Measurements from ENCODE around the gene TULP4.

DNA sequence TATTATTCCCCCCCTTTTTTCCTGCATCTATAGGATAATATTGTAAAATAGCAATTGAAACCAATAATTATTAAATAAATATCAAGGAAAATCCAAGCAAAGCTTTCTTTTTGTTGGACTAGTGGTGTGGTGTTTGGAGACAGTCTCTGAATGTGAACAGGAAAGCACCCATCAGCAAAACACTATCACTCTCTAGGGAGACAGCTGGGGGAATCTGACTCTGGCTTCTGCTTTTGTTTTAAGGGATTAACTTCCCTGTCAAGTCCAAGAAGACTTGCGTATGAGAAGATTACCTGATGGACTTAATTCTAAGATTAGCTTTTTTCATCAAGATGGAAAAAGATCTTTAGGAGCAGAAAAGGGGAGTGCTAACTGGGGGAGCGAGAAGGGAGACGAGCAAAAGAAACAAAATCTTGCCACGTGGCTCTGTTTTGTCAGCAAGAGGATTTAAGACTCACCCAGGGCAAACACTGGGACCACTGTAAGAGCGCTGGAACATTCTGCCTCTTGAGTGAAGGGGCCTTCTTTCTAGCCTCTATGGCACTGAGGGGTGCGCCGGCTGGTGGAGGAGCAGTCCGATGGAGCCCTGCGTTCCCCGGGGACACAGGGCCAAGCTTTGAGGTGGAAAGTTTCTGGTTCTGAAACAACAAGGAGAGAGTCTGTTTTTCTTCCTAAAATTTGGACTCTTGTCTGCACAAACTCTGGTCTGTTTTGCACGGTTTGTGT is 570 bp downstream of the TULP4 start:
- TF ChIP-seq, protein P1, sequence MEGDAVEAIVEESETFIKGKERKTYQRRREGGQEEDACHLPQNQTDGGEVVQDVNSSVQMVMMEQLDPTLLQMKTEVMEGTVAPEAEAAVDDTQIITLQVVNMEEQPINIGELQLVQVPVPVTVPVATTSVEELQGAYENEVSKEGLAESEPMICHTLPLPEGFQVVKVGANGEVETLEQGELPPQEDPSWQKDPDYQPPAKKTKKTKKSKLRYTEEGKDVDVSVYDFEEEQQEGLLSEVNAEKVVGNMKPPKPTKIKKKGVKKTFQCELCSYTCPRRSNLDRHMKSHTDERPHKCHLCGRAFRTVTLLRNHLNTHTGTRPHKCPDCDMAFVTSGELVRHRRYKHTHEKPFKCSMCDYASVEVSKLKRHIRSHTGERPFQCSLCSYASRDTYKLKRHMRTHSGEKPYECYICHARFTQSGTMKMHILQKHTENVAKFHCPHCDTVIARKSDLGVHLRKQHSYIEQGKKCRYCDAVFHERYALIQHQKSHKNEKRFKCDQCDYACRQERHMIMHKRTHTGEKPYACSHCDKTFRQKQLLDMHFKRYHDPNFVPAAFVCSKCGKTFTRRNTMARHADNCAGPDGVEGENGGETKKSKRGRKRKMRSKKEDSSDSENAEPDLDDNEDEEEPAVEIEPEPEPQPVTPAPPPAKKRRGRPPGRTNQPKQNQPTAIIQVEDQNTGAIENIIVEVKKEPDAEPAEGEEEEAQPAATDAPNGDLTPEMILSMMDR (IDR thresholded peaks at IDR 0.05): no peak
- TF ChIP-seq EP300 (IDR thresholded peaks at IDR 0.05): no peak
- no peak for TF ChIP-seq POLR2AphosphoS5 (IDR thresholded peaks at IDR 0.05)
- no peak for TF ChIP-seq POLR2A (IDR thresholded peaks at IDR 0.05)

Data from upper lobe of left lung (tissue), 4 donors.